ENCODE measurements around the gene SMYD3.

Gene SMYD3

GRCh38 chr1:246146804-246147523 lies 360.1 kb downstream of the SMYD3 start:
- Histone ChIP-seq H4K20me1 (ENCODE audit: control insufficient read depth, insufficient read depth, low read depth, low read length) (no peaks in the 10 kb centered on the region), H3K27me3 (ENCODE audit: control insufficient read depth, low read length) (no peaks in the 10 kb centered on the region)

GRCh38 chr1:246145900-246146299 lies 361.2 kb downstream of the SMYD3 start:
- Histone ChIP-seq H3K9me3 (ENCODE audit: control insufficient read depth, insufficient read depth, low read length) (peaks cover 18% of the 10 kb centered on the region), H3K9me2 (replicated peaks; ENCODE audit: control insufficient read depth, low read length) (no peaks in the 10 kb centered on the region), H3K27ac (ENCODE audit: low read depth, low read length) (no peak overlapping the region), H3K4me3 (ENCODE audit: low read length) (no peak overlapping the region), H3K27me3 (ENCODE audit: control insufficient read depth, low read length) (no peaks in the 10 kb centered on the region), H3K79me2 (ENCODE audit: control insufficient read depth, low read length) (no peaks in the 10 kb centered on the region), H3F3A (ENCODE audit: control insufficient read depth, insufficient read depth) (no peaks in the 10 kb centered on the region), H3K4me2 (ENCODE audit: low read length) (no peak overlapping the region), H3K36me3 (ENCODE audit: control insufficient read depth, low read length) (no peaks in the 10 kb centered on the region), H4K20me1 (ENCODE audit: control insufficient read depth, insufficient read depth, low read depth, low read length) (no peaks in the 10 kb centered on the region), H3K4me1 (ENCODE audit: control insufficient read depth, low read length) (no peaks in the 10 kb centered on the region)
- no peak for TF ChIP-seq EZH2phosphoT487 (IDR thresholded peaks at IDR 0.05; ENCODE audit: borderline replicate concordance, low read length)
- TF ChIP-seq CTCF (IDR thresholded peaks at IDR 0.05; ENCODE audit: low read depth, low read length, poor library complexity, severe bottlenecking), result no peak

More at GRCh38 chr1:246146804-246147523, 360.1 kb downstream of the SMYD3 start:
- no peaks in the 10 kb centered on the region for H3K4me1 ChIP-seq (ENCODE audit: control insufficient read depth, low read length)
- H3K9me3 ChIP-seq (ENCODE audit: control insufficient read depth, insufficient read depth, low read length), result peaks cover 18% of the 10 kb centered on the region
- no peaks in the 10 kb centered on the region for H3K9me2 ChIP-seq (replicated peaks; ENCODE audit: control insufficient read depth, low read length)
- no peaks in the 10 kb centered on the region for H3K79me2 ChIP-seq (ENCODE audit: control insufficient read depth, low read length)
- no peaks in the 10 kb centered on the region for H3K36me3 ChIP-seq (ENCODE audit: control insufficient read depth, low read length)
- H3K4me2 ChIP-seq (ENCODE audit: low read length), result no peak overlapping the region
- H3K4me3 ChIP-seq (ENCODE audit: low read length), result no peak overlapping the region
- H3K27ac ChIP-seq (ENCODE audit: low read depth, low read length), result no peak overlapping the region
- no peaks in the 10 kb centered on the region for H3F3A ChIP-seq (ENCODE audit: control insufficient read depth, insufficient read depth)
- TF ChIP-seq EZH2phosphoT487 (IDR thresholded peaks at IDR 0.05; ENCODE audit: borderline replicate concordance, low read length), result no peak
- TF ChIP-seq CTCF (IDR thresholded peaks at IDR 0.05; ENCODE audit: low read depth, low read length, poor library complexity, severe bottlenecking), result no peak

- H3K36me3 ChIP-seq (ENCODE audit: control insufficient read depth, low read length), result no peaks in the 10 kb centered on the region
- no peak overlapping the region for H3K4me3 ChIP-seq (ENCODE audit: low read length)
- no peaks in the 10 kb centered on the region for H3K79me2 ChIP-seq (ENCODE audit: control insufficient read depth, low read length)
- no peaks in the 10 kb centered on the region for H4K20me1 ChIP-seq (ENCODE audit: control insufficient read depth, insufficient read depth, low read depth, low read length)
- no peaks in the 10 kb centered on the region for H3K27me3 ChIP-seq (ENCODE audit: control insufficient read depth, low read length)
- no peak overlapping the region for H3K4me2 ChIP-seq (ENCODE audit: low read length)
- no peaks in the 10 kb centered on the region for H3K4me1 ChIP-seq (ENCODE audit: control insufficient read depth, low read length)
- H3K9me3 ChIP-seq (ENCODE audit: control insufficient read depth, insufficient read depth, low read length), result peaks cover 18% of the 10 kb centered on the region
- TF ChIP-seq CTCF (IDR thresholded peaks at IDR 0.05; ENCODE audit: low read depth, low read length, poor library complexity, severe bottlenecking) (no peak), EZH2phosphoT487 (IDR thresholded peaks at IDR 0.05; ENCODE audit: borderline replicate concordance, low read length) (no peak)
- H3K9me2 ChIP-seq (replicated peaks; ENCODE audit: control insufficient read depth, low read length), result no peaks in the 10 kb centered on the region
- no peak overlapping the region for H3K27ac ChIP-seq (ENCODE audit: low read depth, low read length)
- no peaks in the 10 kb centered on the region for H3F3A ChIP-seq (ENCODE audit: control insufficient read depth, insufficient read depth)
These were observed 362.1 kb downstream of the SMYD3 start for GRCh38 chr1:246144931-246145330.

Measured in DOHH2 (cell line).